ENCODE results near the gene TOM1. TPM values are rescaled to one million over a fixed set of nuclear protein-coding genes. Genes with fewer than 3 reads are reported as not detected.

The TOM1 gene
- total and polyA plus RNA-seq, 10 of the 15 experiments (the other 5 are each of a cell fraction or from before 2014, with no cell fraction given): 2.2 to 64.6 (median 40.3) TPM

DNA sequence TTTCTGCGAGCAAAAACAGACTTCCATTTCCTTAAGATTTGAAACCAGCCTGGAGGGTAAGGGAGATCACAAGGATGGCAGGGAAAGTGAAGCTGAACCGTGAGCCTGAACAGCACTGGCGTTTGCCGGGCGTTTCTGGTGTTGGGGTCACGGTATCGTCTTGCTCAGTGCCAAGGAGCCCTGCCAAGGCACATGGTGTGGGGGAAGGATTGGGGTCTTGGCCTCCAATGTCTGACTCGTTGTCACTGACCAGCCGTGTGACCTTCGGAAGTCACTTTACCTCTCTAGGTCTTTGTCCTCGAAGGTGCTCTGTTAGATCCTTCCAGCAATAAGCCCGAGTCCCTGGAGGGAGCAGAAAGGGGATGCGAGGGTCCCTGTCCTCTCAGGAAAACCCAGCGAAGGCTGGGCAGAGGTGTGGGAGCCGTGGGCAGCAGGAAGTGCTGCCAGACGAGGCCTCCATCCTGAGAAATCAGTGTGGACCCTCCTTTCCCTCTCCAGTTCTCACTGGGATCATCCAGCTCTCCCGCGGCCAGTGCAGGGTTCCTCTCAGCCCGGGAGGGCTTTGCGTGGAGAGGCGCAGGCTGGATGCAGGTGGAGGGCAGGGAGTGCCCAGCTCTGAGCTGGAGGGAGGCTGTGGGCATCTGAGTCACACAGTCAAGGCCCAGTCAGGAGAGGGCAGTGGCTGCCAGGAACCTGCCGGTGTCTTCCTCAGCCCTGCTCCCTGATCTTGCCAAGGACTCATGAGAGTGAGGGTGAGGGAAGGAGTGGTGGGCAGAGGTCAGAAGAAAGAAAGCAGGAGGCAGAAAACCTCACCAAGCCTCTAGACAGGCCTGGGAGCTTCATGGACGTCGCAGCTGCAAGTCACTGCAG is 18.9 kb downstream of the TOM1 start:
- POLR2A ChIA-PET: no interaction called here
- CTCF ChIA-PET: no interaction called here
- peaks cover 8% of the 10 kb centered on the region for H3K4me1 ChIP-seq (ENCODE audit: control insufficient read depth, insufficient read depth, low read length)
- SMC1A ChIA-PET (ENCODE audit: uncharacterized antibody, unreplicated experiment): no interaction called here
- no peak for FAIRE-seq
- peaks cover 2% of the 10 kb centered on the region; the same call in 1 of the 2 replicates for H4K20me1 ChIP-seq (ENCODE audit: control insufficient read depth, insufficient read depth)
- no peak overlapping the region for H3K4me2 ChIP-seq (ENCODE audit: control insufficient read depth, insufficient read depth)
- peaks cover 0 to 15% of the 10 kb centered on the region in 2 experiments; a peak in 3 of 4 replicates for H3K36me3 ChIP-seq (ENCODE audit: control insufficient read depth in 2 of 2, insufficient read depth in 2 of 2, low read length in 1 of 2)
- no peak overlapping the region for H3K4me3 ChIP-seq
- DNase-seq (ENCODE audit: low read depth, low spot score): no peak
- H3K27ac ChIP-seq (ENCODE audit: control insufficient read depth, insufficient read depth): no peak overlapping the region
- no peak for ATAC-seq
- in situ Hi-C loops (cut with MboI) (no loop called here), intact Hi-C loops (cut with micrococcal nuclease; ENCODE audit: unreplicated experiment) (no loop called here)
- RAD21 ChIA-PET (ENCODE audit: unreplicated experiment): no interaction called here
- H3K9me3 ChIP-seq (replicated peaks; ENCODE audit: control insufficient read depth, insufficient read depth, low read length): no peaks in the 10 kb centered on the region
- TF ChIP-seq ZBED1 (IDR thresholded peaks at IDR 0.05; ENCODE audit: borderline replicate concordance) (no peak), NR2C2 (IDR thresholded peaks at IDR 0.05; ENCODE audit: borderline replicate concordance, control insufficient read depth, insufficient read length, low read depth) (no peak), POU2F2 (IDR thresholded peaks at IDR 0.05; ENCODE audit: borderline replicate concordance, low read depth, low read length) (no peak), ZBTB33 (IDR thresholded peaks at IDR 0.05) (no peak), NFIC (IDR thresholded peaks at IDR 0.05; ENCODE audit: low read depth, low read length) (no peak), SIN3A (IDR thresholded peaks at IDR 0.05; ENCODE audit: low read depth, low read length) (no peak), PAX5 (IDR thresholded peaks at IDR 0.05; ENCODE audit: borderline replicate concordance, low read depth, low read length) (no peak), NFXL1 (IDR thresholded peaks at IDR 0.05; ENCODE audit: borderline replicate concordance) (no peak), MYB (IDR thresholded peaks at IDR 0.05; ENCODE audit: borderline replicate concordance, low read depth, low read length) (no peak), TAF1 (IDR thresholded peaks at IDR 0.05; ENCODE audit: borderline replicate concordance, low read depth, low read length) (no peak), IRF4 (IDR thresholded peaks at IDR 0.05; ENCODE audit: low read depth, low read length) (no peak), EP300 (IDR thresholded peaks at IDR 0.05; ENCODE audit: borderline replicate concordance in 1 of 2, control insufficient read depth in 1 of 2, low read depth in 2 of 2, low read length in 2 of 2) (no peak), SUPT20H (IDR thresholded peaks at IDR 0.05; ENCODE audit: borderline replicate concordance, control insufficient read depth, low read depth, low read length) (no peak)
- TF ChIP-seq, protein P1, sequence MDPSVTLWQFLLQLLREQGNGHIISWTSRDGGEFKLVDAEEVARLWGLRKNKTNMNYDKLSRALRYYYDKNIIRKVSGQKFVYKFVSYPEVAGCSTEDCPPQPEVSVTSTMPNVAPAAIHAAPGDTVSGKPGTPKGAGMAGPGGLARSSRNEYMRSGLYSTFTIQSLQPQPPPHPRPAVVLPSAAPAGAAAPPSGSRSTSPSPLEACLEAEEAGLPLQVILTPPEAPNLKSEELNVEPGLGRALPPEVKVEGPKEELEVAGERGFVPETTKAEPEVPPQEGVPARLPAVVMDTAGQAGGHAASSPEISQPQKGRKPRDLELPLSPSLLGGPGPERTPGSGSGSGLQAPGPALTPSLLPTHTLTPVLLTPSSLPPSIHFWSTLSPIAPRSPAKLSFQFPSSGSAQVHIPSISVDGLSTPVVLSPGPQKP (IDR thresholded peaks at IDR 0.05; ENCODE audit: low read depth, low read length): no peak
- TF ChIP-seq, protein P2, sequence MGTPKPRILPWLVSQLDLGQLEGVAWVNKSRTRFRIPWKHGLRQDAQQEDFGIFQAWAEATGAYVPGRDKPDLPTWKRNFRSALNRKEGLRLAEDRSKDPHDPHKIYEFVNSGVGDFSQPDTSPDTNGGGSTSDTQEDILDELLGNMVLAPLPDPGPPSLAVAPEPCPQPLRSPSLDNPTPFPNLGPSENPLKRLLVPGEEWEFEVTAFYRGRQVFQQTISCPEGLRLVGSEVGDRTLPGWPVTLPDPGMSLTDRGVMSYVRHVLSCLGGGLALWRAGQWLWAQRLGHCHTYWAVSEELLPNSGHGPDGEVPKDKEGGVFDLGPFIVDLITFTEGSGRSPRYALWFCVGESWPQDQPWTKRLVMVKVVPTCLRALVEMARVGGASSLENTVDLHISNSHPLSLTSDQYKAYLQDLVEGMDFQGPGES (IDR thresholded peaks at IDR 0.05): no peak
- TF ChIP-seq, protein P3, sequence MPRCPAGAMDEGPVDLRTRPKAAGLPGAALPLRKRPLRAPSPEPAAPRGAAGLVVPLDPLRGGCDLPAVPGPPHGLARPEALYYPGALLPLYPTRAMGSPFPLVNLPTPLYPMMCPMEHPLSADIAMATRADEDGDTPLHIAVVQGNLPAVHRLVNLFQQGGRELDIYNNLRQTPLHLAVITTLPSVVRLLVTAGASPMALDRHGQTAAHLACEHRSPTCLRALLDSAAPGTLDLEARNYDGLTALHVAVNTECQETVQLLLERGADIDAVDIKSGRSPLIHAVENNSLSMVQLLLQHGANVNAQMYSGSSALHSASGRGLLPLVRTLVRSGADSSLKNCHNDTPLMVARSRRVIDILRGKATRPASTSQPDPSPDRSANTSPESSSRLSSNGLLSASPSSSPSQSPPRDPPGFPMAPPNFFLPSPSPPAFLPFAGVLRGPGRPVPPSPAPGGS (IDR thresholded peaks at IDR 0.05; ENCODE audit: borderline replicate concordance, insufficient read depth, low read depth, low read length, poor library complexity, severe bottlenecking): no peak
- H3K79me2 ChIP-seq (ENCODE audit: control insufficient read depth, insufficient read depth, low read length): no peaks in the 10 kb centered on the region; the same call in 1 of the 2 replicates
- 76% methylated on average over 24 of the region's 24 CpGs for WGBS (ENCODE audit: insufficient coverage, insufficient replicate concordance, low lambda C conversion rate, missing lambda C conversion rate)
- H3K27me3 ChIP-seq (replicated peaks in 1 of 2; ENCODE audit: control insufficient read depth in 2 of 2, insufficient read depth in 2 of 2, low read length in 1 of 2): no peaks in the 10 kb centered on the region
- H3K9ac ChIP-seq (ENCODE audit: control insufficient read depth, insufficient read depth, low read length): no peak overlapping the region
- BruUV-seq (replicated peaks): no TSS peak
- H2AFZ ChIP-seq (ENCODE audit: control insufficient read depth, low read depth, low read length): no peak overlapping the region

All from GM12878 (cell line).